ENCODE measurements around the gene COL8A2.

COL8A2 gene

GRCh38 chr1:36109041-36109679 lies 15.9 kb downstream of the COL8A2 start:
- FAIRE-seq, result no peak

GRCh38 chr1:36108314-36108713 lies 16.7 kb downstream of the COL8A2 start:
- FAIRE-seq, result no peak

- no peak for FAIRE-seq
Measured at GRCh38 chr1:36107394-36107793, 17.6 kb downstream of the COL8A2 start.

GRCh38 chr1:36106269-36106668 lies 18.8 kb downstream of the COL8A2 start:
- no peak for FAIRE-seq

- no peak for FAIRE-seq
Measured at GRCh38 chr1:36101546-36101945, 23.5 kb downstream of the COL8A2 start.

- no peak for FAIRE-seq
Measured at GRCh38 chr1:36100376-36100775, 24.6 kb downstream of the COL8A2 start.

- FAIRE-seq, result no peak
Measured at GRCh38 chr1:36099681-36100341, 25.2 kb downstream of the COL8A2 start.

GRCh38 chr1:36098650-36099365 lies 26.2 kb downstream of the COL8A2 start:
- FAIRE-seq, result no peak

- FAIRE-seq, result no peak
Measured at GRCh38 chr1:36097693-36098585, 27.1 kb downstream of the COL8A2 start.

- no peak for FAIRE-seq
Measured at GRCh38 chr1:36096500-36097432, 28.3 kb downstream of the COL8A2 start.

- FAIRE-seq, result no peak
Measured at GRCh38 chr1:36095760-36096405, 29.1 kb downstream of the COL8A2 start.

- FAIRE-seq, result no peak
Measured at GRCh38 chr1:36094621-36095061, 30.4 kb downstream of the COL8A2 start.

GRCh38 chr1:36093929-36094328 lies 31.1 kb downstream of the COL8A2 start:
- FAIRE-seq, result no peak

GRCh38 chr1:36093226-36093625 lies 31.8 kb downstream of the COL8A2 start:
- no peak for FAIRE-seq

GRCh38 chr1:36092798-36093185 lies 32.2 kb downstream of the COL8A2 start:
- FAIRE-seq, result no peak

GRCh38 chr1:36092166-36092797 lies 32.7 kb downstream of the COL8A2 start:
- no peak for FAIRE-seq

GRCh38 chr1:36091698-36092097 lies 33.3 kb downstream of the COL8A2 start:
- no peak for FAIRE-seq

GRCh38 chr1:36091141-36091540 lies 33.9 kb downstream of the COL8A2 start:
- FAIRE-seq, result no peak

- no peak for FAIRE-seq
Measured at GRCh38 chr1:36089393-36090121, 35.5 kb downstream of the COL8A2 start.
